GM19397 (cell line): Measurements from ENCODE around the gene IGF2R.

Source experiments
- ATAC-seq: cut with Tn5 transposase; IDR thresholded peaks from one replicate; pipeline ENCODE4 v1.9.1; 2021; ENCODE audit warnings: mild to moderate bottlenecking, moderate library complexity; ENCODE audit not compliant: unreplicated experiment

Gene IGF2R

GRCh38 chr6:159973406-159973805 is 4.5 kb downstream of the IGF2R start:
- ATAC-seq: no peak

- peak; percentile 33 for ATAC-seq
Measured at GRCh38 chr6:159973951-159974350, 5.1 kb downstream of the IGF2R start.

- ATAC-seq: no peak
Measured at GRCh38 chr6:159974932-159975331, 6.0 kb downstream of the IGF2R start.

- ATAC-seq: no peak
Measured at GRCh38 chr6:159976686-159977254, 7.9 kb downstream of the IGF2R start.

GRCh38 chr6:159977255-159977903 is 8.5 kb downstream of the IGF2R start:
- ATAC-seq: no peak

GRCh38 chr6:159977904-159978268 is 9.0 kb downstream of the IGF2R start:
- ATAC-seq: no peak

GRCh38 chr6:159978291-159979135 is 9.6 kb downstream of the IGF2R start:
- peak; percentile 16 for ATAC-seq

- ATAC-seq: peak; percentile 56
Measured at GRCh38 chr6:159979136-159979874, 10.4 kb downstream of the IGF2R start.

GRCh38 chr6:159980474-159980873 is 11.6 kb downstream of the IGF2R start:
- ATAC-seq: no peak

GRCh38 chr6:159981071-159981402 is 12.2 kb downstream of the IGF2R start:
- ATAC-seq: no peak

GRCh38 chr6:159981403-159982245 is 12.7 kb downstream of the IGF2R start:
- peak; percentile 54 for ATAC-seq

- ATAC-seq: peak; percentile 31
Measured at GRCh38 chr6:159982731-159983506, 14.0 kb downstream of the IGF2R start.

- ATAC-seq: no peak
Measured at GRCh38 chr6:159983641-159984080, 14.8 kb downstream of the IGF2R start.

GRCh38 chr6:159984268-159984786 is 15.4 kb downstream of the IGF2R start:
- ATAC-seq: no peak

GRCh38 chr6:159985296-159985945 is 16.5 kb downstream of the IGF2R start:
- no peak for ATAC-seq

- no peak for ATAC-seq
Measured at GRCh38 chr6:159988983-159989454, 20.1 kb downstream of the IGF2R start.

GRCh38 chr6:159989492-159990480 is 20.9 kb downstream of the IGF2R start:
- peak; percentile 85 for ATAC-seq

- ATAC-seq: no peak
Measured at GRCh38 chr6:159992366-159992765, 23.5 kb downstream of the IGF2R start.
